ENCODE measurements around the gene DQX1. TPM values are rescaled to one million over a fixed set of nuclear protein-coding genes. Genes with fewer than 3 reads are reported as not detected.

The DQX1 gene
- total RNA-seq, 1 donor from 2014 or later, result 0.32 TPM

GRCh38 chr2:74516650-74517049 lies 9.4 kb downstream of the DQX1 start:
- Mint-ChIP-seq H3K27me3 (ENCODE audit: unreplicated experiment) (peaks cover 76% of the 10 kb centered on the region), H3K4me1 (ENCODE audit: unreplicated experiment) (peaks cover 11% of the 10 kb centered on the region), H3K4me3 (ENCODE audit: unreplicated experiment) (no peak overlapping the region), H3K36me3 (ENCODE audit: unreplicated experiment) (no peaks in the 10 kb centered on the region), H3K27ac (ENCODE audit: unreplicated experiment) (no peak overlapping the region), H3K9me3 (ENCODE audit: unreplicated experiment) (no peaks in the 10 kb centered on the region)
- no peak for TF ChIP-seq CTCF (IDR thresholded peaks at IDR 0.05)
- no peak for DNase-seq (ENCODE audit: extremely low spot score, unreplicated experiment)

GRCh38 chr2:74515981-74516633 lies 9.9 kb downstream of the DQX1 start:
- H3K4me1 Mint-ChIP-seq (ENCODE audit: unreplicated experiment), result peaks cover 11% of the 10 kb centered on the region

GRCh38 chr2:74515271-74515980 lies 10.6 kb downstream of the DQX1 start:
- TF ChIP-seq CTCF (IDR thresholded peaks at IDR 0.05), result no peak
- Mint-ChIP-seq H3K27me3 (ENCODE audit: unreplicated experiment) (peaks cover 80% of the 10 kb centered on the region), H3K27ac (ENCODE audit: unreplicated experiment) (no peak overlapping the region), H3K4me3 (ENCODE audit: unreplicated experiment) (peak overlapping the region; percentile 29), H3K36me3 (ENCODE audit: unreplicated experiment) (no peaks in the 10 kb centered on the region), H3K4me1 (ENCODE audit: unreplicated experiment) (peaks cover 11% of the 10 kb centered on the region), H3K9me3 (ENCODE audit: unreplicated experiment) (no peaks in the 10 kb centered on the region)
- DNase-seq (ENCODE audit: extremely low spot score, unreplicated experiment), result no peak

More at GRCh38 chr2:74515981-74516633, 9.9 kb downstream of the DQX1 start:
- Mint-ChIP-seq H3K27ac (ENCODE audit: unreplicated experiment) (no peak overlapping the region), H3K36me3 (ENCODE audit: unreplicated experiment) (no peaks in the 10 kb centered on the region), H3K9me3 (ENCODE audit: unreplicated experiment) (no peaks in the 10 kb centered on the region), H3K27me3 (ENCODE audit: unreplicated experiment) (peaks cover 80% of the 10 kb centered on the region), H3K4me3 (ENCODE audit: unreplicated experiment) (peak overlapping the region; percentile 29)
- no peak for TF ChIP-seq CTCF (IDR thresholded peaks at IDR 0.05)
- DNase-seq (ENCODE audit: extremely low spot score, unreplicated experiment), result no peak

- H3K27me3 Mint-ChIP-seq (ENCODE audit: unreplicated experiment), result peaks cover 80% of the 10 kb centered on the region
- DNase-seq (ENCODE audit: extremely low spot score, unreplicated experiment), result no peak
- no peaks in the 10 kb centered on the region for H3K9me3 Mint-ChIP-seq (ENCODE audit: unreplicated experiment)
- no peak within 1 kb of the TSS for H3K4me3 Mint-ChIP-seq (ENCODE audit: unreplicated experiment)
- no peak for TF ChIP-seq CTCF (IDR thresholded peaks at IDR 0.05)
- peaks cover 11% of the 10 kb centered on the region for H3K4me1 Mint-ChIP-seq (ENCODE audit: unreplicated experiment)
- H3K27ac Mint-ChIP-seq (ENCODE audit: unreplicated experiment), result no peak within 1 kb of the TSS
- peaks cover 3% of the 10 kb centered on the region for H3K36me3 Mint-ChIP-seq (ENCODE audit: unreplicated experiment)
Measured at GRCh38 chr2:74514368-74515270, 11.4 kb downstream of the DQX1 start, which contains the start of gene TLX2. TLX2 (plus strand) TSS chr2:74514450; CDS start chr2:74514807, 357 bp downstream.
